Liver (tissue), 3 donors: ENCODE measurements around the gene TSHZ3.

ENCODE experiments used
- ATF3 ChIP-seq: IDR thresholded peaks from 2 replicates; pipeline ENCODE4 v1.6.1; 2016; ENCODE audit warnings: antibody characterized with exemption
- CTCF ChIP-seq: fragments of 150-350 bp; IDR thresholded peaks from 2 replicates; pipeline ENCODE4 v1.5.1; 2017; ENCODE audit warnings: improper control_type of control experiment, low read depth, low read length; ENCODE audit not compliant: missing input control
- RXRA ChIP-seq, 2 donors: IDR thresholded peaks; 2 replicates each; pipeline ENCODE4 v1.6.1; 2017 to 2018; ENCODE audit warnings: antibody characterized with exemption in 2 of 2, mild to moderate bottlenecking in 1 of 2
- donor health status: healthy.
- donor health status: healthy.

- no peak for TF ChIP-seq RXRA (IDR thresholded peaks at IDR 0.05)
- TF ChIP-seq ATF3, result no peak
- no peak for TF ChIP-seq CTCF
Measured at GRCh38 chr19:31351855-31352195, 2.6 kb upstream of the TSHZ3 start.
